OCI-LY3 (cell line): ENCODE data around the gene TAF11L8.
"Not testable (repeated sequence)": the region's sequence is repeated elsewhere in the genome, so short reads cannot be mapped to it uniquely, and the experiment has no call there.

Source experiments
- CTCF ChIP-seq: fragments of 200-600, 300-600 bp; sonication (generic); IDR thresholded peaks from 2 replicates; pipeline ENCODE4 v1.5.1; 2014; ENCODE audit warnings: antibody characterized with exemption, low read length, low read depth
- EZH2phosphoT487 ChIP-seq: fragments of 200-600 bp; shearing (Covaris generic); IDR thresholded peaks from 2 replicates; pipeline ENCODE4 v1.6.1; 2018; ENCODE audit warnings: antibody characterized with exemption, mixed run types, low read depth

GRCh38 chr5:17631788-17632187 is 41.0 kb upstream of the TAF11L8 start, which contains the start of gene TAF11L13:
- TF ChIP-seq CTCF, EZH2phosphoT487: not testable (repeated sequence)
